Measurements from ENCODE around the gene TMEM9.
A peak's percentile ranks its signal among the peaks of the same experiment; 100 is the strongest.

Gene TMEM9

GRCh38 chr1:201144701-201145100 lies 9.6 kb downstream of the TMEM9 start:
- DNase-seq: no peak

GRCh38 chr1:201143726-201144635 lies 10.3 kb downstream of the TMEM9 start:
- DNase-seq: no peak

GRCh38 chr1:201142849-201143725 lies 11.2 kb downstream of the TMEM9 start:
- no peak for DNase-seq

- no peak for DNase-seq
Measured at GRCh38 chr1:201142011-201142848, 12.0 kb downstream of the TMEM9 start.

- no peak for DNase-seq
Measured at GRCh38 chr1:201141418-201141817, 12.9 kb downstream of the TMEM9 start.

GRCh38 chr1:201140941-201141260 lies 13.4 kb downstream of the TMEM9 start:
- no peak for DNase-seq

GRCh38 chr1:201140235-201140940 lies 13.9 kb downstream of the TMEM9 start:
- DNase-seq: no peak

GRCh38 chr1:201139756-201140155 lies 14.5 kb downstream of the TMEM9 start:
- no peak for DNase-seq

- no peak for DNase-seq
Measured at GRCh38 chr1:201139306-201139705, 15.0 kb downstream of the TMEM9 start.

GRCh38 chr1:201138311-201138840 lies 15.9 kb downstream of the TMEM9 start:
- no peak for DNase-seq

GRCh38 chr1:201137579-201138310 lies 16.5 kb downstream of the TMEM9 start:
- DNase-seq: peak; percentile 96

GRCh38 chr1:201137024-201137392 lies 17.3 kb downstream of the TMEM9 start:
- DNase-seq: no peak

GRCh38 chr1:201136355-201137023 lies 17.8 kb downstream of the TMEM9 start:
- DNase-seq: no peak

GRCh38 chr1:201134405-201134804 lies 19.9 kb downstream of the TMEM9 start:
- no peak for DNase-seq

- no peak for DNase-seq
Measured at GRCh38 chr1:201131398-201131797, 22.9 kb downstream of the TMEM9 start.

GRCh38 chr1:201128962-201129361 lies 25.3 kb downstream of the TMEM9 start:
- DNase-seq: no peak

GRCh38 chr1:201128476-201128875 lies 25.8 kb downstream of the TMEM9 start:
- no peak for DNase-seq

- DNase-seq: peak; percentile 83
Measured at GRCh38 chr1:201127755-201128455, 26.4 kb downstream of the TMEM9 start.

GRCh38 chr1:201126832-201127754 lies 27.2 kb downstream of the TMEM9 start, which contains the start of gene ASCL5:
TSS of gene ASCL5 (minus strand) at chr1:201127184. CDS start at chr1:201115372, 11,812 bp downstream.
- peak; percentile 68 for DNase-seq

All from fibroblast of skin of back (primary cell).